Fibroblast of the aortic adventitia (primary cell): ENCODE measurements around the gene LBHD1. TPM values are rescaled to one million over a fixed set of nuclear protein-coding genes. Genes with fewer than 3 reads are reported as not detected.
"Not testable (repeated sequence)": the region's sequence is repeated elsewhere in the genome, so short reads cannot be mapped to it uniquely, and the experiment has no call there.

Experiments
- DNase-seq: peaks from one replicate; pipeline ENCODE4 v3.0.0-alpha.2; 2010; ENCODE audit warnings: low read depth
- H3K4me3 ChIP-seq: 2 replicates; pipeline ENCODE4 v1.5.1; 2011; ENCODE audit warnings: low read depth, mild to moderate bottlenecking, control low read depth, low read length, moderate library complexity
- CTCF ChIP-seq: IDR thresholded peaks from 2 replicates; pipeline ENCODE4 v1.5.1; 2011; ENCODE audit warnings: mild to moderate bottlenecking, low read length, control low read depth, inconsistent platforms; ENCODE audit not compliant: insufficient read depth
- total RNA-seq: library from RNA; depleted of rRNA; stranded (reverse); fragments of >200 nt; gene quantifications from 2 replicates; pipeline ENCODE4 v1.2.3, GENCODE V29; 2012; ENCODE audit warnings: low replicate concordance

The LBHD1 gene
- total RNA-seq, 1 donor, result 4.5 TPM

DNA sequence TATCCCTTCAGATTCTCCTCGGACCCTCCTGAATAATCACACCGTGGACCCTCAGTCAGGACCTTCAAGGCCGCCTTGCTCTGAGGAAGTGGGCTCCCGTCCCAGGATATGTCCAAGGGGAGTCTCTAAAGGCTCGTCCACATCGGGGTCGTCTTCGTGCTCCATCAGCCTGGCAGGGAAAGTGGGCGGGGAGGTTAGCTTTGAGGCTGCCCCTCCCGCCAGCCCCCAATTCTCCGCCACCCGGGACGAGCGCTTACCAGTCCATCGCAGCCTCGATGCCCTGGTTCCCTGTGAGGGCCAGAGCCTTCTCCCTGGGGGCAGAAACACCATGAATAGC is 6.3 kb upstream of the LBHD1 start:
- TF ChIP-seq CTCF, result no peak
- peak overlapping the region; percentile 76 for H3K4me3 ChIP-seq
- DNase-seq, result no peak

- DNase-seq, result no peak
- no peak for TF ChIP-seq CTCF
- peak overlapping the region; percentile 76 for H3K4me3 ChIP-seq
These were observed 5.6 kb upstream of the LBHD1 start for GRCh38 chr11:62677714-62678113.

DNA sequence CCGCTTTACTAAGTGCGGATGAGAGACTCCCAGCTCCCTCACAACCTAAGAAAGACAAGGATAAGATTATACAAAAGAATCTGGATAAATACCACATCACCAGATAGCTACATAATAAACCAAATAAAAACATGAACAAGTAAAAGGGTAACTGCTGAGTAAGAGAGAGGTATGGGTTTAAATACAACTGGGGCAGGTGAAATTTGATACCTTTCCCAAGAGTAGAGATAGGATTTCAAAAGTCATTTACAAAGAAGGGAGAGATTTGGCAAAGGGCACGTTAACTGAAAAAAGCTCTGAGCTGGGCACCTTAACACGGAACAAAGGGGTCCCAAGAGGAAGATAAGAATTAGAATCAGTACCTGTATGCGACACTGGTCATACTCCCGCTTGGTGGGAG is 5.1 kb upstream of the LBHD1 start:
- H3K4me3 ChIP-seq, result no peak overlapping the region
- no peak for DNase-seq
- no peak for TF ChIP-seq CTCF

DNA sequence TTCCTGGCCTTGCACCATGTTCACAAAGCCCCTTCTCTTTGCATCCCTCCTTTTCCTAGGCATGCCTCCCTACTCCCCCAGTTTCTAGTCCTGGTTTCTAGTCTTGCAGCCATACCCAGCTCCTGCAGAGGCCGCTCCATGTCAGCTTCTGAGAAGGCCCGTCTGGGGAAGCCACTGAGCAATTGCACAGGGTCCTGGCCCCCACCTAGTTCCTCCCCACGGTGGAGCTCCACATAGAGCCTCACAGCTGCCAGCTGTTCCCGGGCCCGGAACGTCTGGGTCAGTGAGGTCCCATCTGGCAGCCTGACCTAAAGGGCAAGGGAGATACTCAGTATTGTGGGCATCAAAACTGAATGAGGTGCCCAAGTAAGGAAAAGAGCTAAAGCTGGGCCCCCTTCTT is 4.6 kb upstream of the LBHD1 start:
- DNase-seq, result no peak
- TF ChIP-seq CTCF, result no peak
- no peak overlapping the region for H3K4me3 ChIP-seq

GRCh38 chr11:62675415-62675814 is 3.3 kb upstream of the LBHD1 start:
- not testable (repeated sequence) for DNase-seq, H3K4me3 ChIP-seq

- TF ChIP-seq CTCF, result no peak
- no peak overlapping the region for H3K4me3 ChIP-seq
- DNase-seq, result no peak
These were observed 1.1 kb upstream of the LBHD1 start for GRCh38 chr11:62673196-62673525.

- peak overlapping the region; percentile 91 for H3K4me3 ChIP-seq
- no peak for TF ChIP-seq CTCF
- no peak for DNase-seq
These were observed 845 bp downstream of the LBHD1 start for GRCh38 chr11:62671236-62671607.
